NCI-H82 treated with DMSO at 0.1 percent for 48 hours (cell line): Measurements from ENCODE around the gene NPC2.
"Not testable (repeated sequence)": the region's sequence is repeated elsewhere in the genome, so short reads cannot be mapped to it uniquely, and the experiment has no call there.

Experiments
- DNase-seq: peaks from one replicate; lab custom pipeline; 2025; ENCODE audit not compliant: unreplicated experiment; lab: John Stamatoyannopoulos, UW

Gene NPC2

GRCh38 chr14:74472601-74473000 lies 20.5 kb downstream of the NPC2 start:
- DNase-seq, result no peak

GRCh38 chr14:74469548-74470518 lies 23.3 kb downstream of the NPC2 start:
- no peak for DNase-seq

- DNase-seq, result no peak
Observed at GRCh38 chr14:74468513-74468912, 24.6 kb downstream of the NPC2 start.

GRCh38 chr14:74465335-74465734 lies 27.8 kb downstream of the NPC2 start:
- DNase-seq, result no peak

- no peak for DNase-seq
Observed at GRCh38 chr14:74464785-74465184, 28.3 kb downstream of the NPC2 start.

GRCh38 chr14:74463697-74464096 lies 29.4 kb downstream of the NPC2 start:
- DNase-seq, result no peak

- no peak for DNase-seq
Observed at GRCh38 chr14:74462993-74463392, 30.1 kb downstream of the NPC2 start.

- DNase-seq, result peak; percentile 87
Observed at GRCh38 chr14:74459976-74460375, 33.1 kb downstream of the NPC2 start.

- peak; percentile 30 for DNase-seq
Observed at GRCh38 chr14:74459289-74459946, 33.7 kb downstream of the NPC2 start.

GRCh38 chr14:74457565-74457895 lies 35.6 kb downstream of the NPC2 start:
- peak; percentile 89 for DNase-seq

- no peak for DNase-seq
Observed at GRCh38 chr14:74456684-74457564, 36.2 kb downstream of the NPC2 start.

- DNase-seq, result not testable (repeated sequence)
Observed at GRCh38 chr14:74454397-74454796, 38.7 kb downstream of the NPC2 start.

- no peak for DNase-seq
Observed at GRCh38 chr14:74444866-74445265, 48.2 kb downstream of the NPC2 start.

GRCh38 chr14:74442757-74443156 lies 50.3 kb downstream of the NPC2 start:
- DNase-seq, result no peak

GRCh38 chr14:74441113-74441512 lies 52.0 kb downstream of the NPC2 start:
- no peak for DNase-seq

GRCh38 chr14:74438351-74438915 lies 54.7 kb downstream of the NPC2 start:
- DNase-seq, result no peak

GRCh38 chr14:74437496-74438053 lies 55.5 kb downstream of the NPC2 start:
- DNase-seq, result no peak

- no peak for DNase-seq
Observed at GRCh38 chr14:74434294-74434693, 58.8 kb downstream of the NPC2 start.

GRCh38 chr14:74429991-74430390 lies 63.1 kb downstream of the NPC2 start:
- no peak for DNase-seq
